ENCODE data around the gene ACOX3.

- no peak for TF ChIP-seq CTCF (conservative IDR thresholded peaks at IDR 0.05)
- TF ChIP-seq ZFX (IDR thresholded peaks at IDR 0.05) = no peak
Measured at GRCh38 chr4:8370835-8371595, 69.5 kb downstream of the ACOX3 start.
